HL-60/S4 treated with retinoic acid at 250 ng/mL for 4 days and 3 days (cell line): ENCODE data around the gene MUC2.

Source experiments
- in situ Hi-C: fragments of 300-500 bp; cut with MboI; formaldehyde crosslinking; loops from 2 replicates; pipeline ENCODE4 v1.7.0; 2022; ENCODE audit warnings: low sequenced_read_pairs

MUC2 gene

DNA sequence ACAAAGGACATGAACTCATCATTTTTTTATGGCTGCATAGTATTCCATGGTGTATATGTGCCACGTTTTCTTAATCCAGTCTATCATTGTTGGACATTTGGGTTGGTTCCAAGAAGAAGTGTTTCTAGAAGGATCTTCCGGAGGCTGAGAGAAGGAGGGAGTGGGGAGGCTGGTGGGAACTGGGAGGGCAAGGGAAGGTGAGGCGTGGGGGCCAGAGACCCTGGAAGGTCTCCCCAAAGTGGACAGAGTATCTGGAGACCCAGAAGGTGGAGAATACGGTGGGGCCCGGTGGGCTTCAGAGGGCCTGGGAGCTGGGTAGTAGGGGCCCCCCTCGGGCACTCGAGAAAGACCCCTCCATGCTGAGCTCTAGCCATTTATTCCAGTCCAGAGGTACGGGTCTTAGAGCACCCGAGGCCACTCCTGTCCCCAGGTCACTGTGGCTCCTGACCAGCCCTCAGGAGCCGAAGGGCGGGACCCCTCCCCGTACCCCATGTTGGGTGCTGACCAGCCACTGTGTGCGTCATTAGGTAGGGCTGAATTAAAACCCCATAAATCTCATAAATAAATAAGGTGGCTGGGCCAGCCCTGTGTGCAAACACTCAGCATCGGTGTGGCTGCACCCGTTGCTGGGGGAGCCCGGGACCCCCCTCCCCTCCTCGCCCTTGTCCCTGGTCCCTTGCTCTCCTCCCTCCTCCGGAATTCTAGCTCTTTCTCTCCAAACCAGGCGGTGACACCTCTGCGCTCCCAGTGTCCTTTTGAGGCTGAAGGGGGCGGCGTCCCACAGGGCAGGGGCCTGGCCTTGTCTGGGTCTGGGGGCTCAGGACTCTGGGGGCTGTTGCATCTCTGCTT lies 44.3 kb downstream of the MUC2 start:
- in situ Hi-C loops: no loop called here

DNA sequence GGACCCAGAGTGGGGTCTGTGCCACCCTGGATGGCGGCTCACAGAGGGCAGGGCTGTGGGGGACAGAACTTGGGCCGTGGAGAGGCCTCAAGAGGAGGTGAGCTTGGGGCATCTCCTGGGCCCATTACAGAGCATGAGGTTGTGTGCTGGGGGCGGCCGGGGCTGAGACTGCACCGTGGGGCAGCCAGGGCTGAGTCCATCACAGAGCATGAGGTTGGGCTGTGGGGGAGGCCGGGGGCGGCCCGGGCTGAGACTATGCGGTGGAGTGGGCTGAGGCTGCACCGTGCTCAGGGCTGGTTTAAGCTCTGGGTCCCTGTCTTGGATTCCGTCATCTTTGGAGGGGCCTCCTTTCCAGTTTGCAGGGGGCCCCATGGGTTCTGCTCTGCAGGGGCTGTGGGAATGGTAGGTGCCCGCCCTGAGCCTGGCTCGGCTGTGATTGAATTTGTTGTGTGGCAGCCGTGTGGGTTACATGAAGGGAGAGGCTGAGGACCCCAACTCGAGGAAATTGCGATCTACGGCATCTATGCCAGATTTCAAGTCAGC lies 45.0 kb downstream of the MUC2 start:
- in situ Hi-C loops: no loop called here

GRCh38 chr11:1120532-1121330 lies 46.1 kb downstream of the MUC2 start:
- in situ Hi-C loops: no loop called here

GRCh38 chr11:1121331-1121812 lies 46.7 kb downstream of the MUC2 start:
- in situ Hi-C loops: no loop called here

DNA sequence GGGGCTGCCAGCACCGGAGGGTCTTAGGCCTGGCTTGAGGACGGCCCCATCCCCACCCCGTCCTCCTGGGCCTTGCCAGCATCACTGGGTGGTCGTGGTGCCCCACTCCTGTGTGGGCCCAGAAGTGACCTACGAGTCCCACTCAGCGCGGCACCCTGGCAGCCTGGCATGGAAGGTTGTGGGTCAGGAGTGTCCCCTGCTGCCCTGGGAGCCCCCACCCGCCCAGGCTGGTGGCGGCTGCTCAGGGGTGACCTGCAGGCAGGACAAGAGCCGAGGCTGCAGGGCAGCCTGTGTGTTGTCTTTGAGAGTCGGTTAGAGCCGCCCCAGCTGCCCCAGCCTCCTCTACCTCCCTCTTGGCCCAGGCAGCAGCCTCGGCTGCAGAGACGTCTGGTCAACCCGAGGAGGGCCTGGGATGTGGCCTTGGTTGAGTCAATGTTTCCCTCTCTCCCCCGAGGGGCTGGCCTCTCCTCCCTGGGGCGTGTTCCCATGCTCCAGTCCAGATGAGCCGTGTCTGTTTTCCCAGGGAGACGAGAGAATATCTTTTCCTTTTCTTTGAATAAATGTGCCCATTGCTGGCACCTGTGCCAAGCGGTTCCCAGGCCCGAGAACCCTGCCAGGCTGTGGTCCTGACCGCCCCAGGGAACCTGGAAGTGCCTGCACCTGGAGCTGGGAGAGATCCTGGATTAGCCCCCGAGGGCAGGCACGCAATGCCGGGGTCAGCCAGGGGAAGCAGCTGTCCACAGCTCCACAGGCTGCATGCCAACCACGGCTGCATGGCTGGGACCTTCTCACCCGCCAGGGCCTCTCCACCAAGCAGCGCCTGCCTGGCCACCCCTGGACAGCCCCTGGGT lies 47.4 kb downstream of the MUC2 start:
- in situ Hi-C loops: no loop called here

DNA sequence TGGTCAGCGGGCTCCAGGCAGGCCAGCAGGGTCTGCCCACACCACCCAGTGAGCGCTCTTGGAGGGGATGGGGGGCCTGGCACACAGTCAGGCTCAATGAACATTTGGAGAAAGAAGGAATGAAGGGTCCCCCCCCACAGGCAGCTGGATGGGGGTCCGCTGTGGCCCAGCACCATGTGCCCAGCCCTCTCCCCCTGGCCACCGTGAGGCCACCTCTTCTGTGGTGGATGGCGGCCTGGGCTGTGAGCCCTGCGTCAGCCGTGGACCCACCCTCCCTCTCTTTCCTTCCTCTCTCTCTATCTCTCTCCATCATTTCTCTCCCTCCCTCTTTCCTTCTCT lies 48.0 kb downstream of the MUC2 start:
- in situ Hi-C loops: no loop called here

DNA sequence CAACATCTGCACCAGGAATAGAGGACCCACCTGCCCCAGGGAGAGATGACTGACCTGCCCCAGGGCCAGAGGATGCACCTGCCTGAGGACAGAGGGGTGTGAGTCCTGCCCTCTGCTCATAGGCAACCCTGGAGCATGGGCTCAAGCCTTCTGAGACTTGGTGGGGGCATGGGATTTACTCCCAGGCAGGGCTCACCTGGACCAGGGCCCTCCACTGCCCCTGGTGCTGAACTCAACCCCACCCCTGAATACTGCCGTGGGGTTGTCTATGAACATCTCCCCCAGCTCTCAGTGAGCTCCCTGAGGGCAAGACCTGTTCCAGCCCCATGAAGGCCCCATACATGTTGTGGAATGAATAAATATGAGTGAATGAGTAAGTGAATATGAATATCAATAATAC lies 49.3 kb downstream of the MUC2 start:
- in situ Hi-C loops: no loop called here
